ENCODE data around the gene RNF186.
"Not testable (repeated sequence)": the region's sequence is repeated elsewhere in the genome, so short reads cannot be mapped to it uniquely, and the experiment has no call there.

Gene RNF186

DNA sequence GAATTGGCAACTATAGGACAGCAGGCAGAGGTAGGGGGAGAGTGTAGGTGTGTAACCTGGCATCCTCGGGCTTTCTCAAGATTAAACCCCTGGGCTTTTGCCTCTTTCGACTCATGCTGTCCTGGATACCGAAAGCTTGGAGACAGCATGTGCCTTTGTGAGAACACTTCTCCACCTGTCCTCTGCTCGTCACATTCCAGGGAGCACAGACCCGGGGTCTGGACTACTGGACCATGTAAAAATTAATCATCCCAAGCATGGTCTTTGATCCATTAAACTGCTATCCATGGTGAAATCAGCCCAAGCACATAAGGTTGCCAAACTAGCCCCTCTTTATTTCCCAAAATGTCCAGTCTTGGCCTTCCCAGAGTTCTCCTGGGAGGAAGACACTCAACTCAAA, 9.0 kb upstream of the RNF186 start:
- no peak for DNase-seq

DNA sequence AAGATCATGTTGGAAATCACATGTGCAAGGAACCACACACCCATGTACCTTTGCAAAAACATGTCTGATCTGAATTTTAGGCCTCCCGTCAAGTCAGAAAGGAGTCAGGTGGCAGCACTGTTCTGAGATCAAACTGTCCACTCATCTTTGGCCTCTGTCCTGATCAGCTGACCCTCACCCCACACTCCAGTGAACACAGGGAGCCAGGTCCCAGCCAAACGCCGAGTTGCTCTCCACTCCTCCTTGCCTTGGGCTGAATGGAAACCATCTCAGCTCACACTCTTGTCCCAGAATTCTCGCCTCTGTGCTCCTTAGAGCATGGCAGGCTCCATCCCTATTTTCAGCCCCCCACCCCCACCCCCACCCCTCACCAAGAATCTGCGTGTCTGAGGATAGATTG, 4.6 kb upstream of the RNF186 start:
- DNase-seq = no peak

DNA sequence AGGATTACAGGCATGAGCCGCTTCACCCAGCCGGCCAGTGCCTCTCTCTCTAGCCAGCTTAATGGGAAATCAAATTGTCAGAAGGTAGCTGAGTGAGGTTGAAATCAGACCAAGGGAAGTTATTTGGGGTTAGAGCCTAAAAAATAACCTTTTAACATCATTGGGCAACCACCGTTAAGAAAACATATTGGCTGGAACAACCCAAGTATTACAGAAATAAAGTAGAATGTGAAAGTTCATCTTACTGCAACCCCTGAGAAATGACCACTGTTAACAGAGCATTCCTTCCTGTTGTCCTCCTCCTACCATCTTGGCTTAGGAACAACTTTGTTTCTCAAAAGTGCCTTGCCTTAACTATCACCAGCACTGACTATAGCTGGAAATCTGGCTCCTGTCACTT, 3.2 kb upstream of the RNF186 start:
- DNase-seq = no peak

DNA sequence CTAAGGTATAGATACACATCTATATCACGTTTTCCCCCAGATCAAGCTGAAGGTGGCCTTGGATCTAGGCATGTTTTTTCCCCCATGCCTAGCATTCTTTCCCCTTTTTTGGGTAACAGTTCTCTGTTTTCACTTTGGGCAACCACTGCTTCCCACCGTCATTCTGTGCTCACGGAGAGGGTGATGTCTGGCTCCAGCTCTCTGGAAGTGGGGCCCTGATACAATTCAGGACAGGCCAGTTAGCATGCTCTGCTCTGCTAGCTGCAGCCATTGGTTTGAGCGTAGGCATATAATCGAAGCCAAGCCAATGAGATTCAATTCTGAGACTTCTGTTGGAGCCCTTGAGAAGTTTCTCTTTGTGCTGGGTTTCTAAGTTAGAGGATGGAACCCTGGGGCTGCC, 2.1 kb upstream of the RNF186 start:
- DNase-seq = no peak

DNA sequence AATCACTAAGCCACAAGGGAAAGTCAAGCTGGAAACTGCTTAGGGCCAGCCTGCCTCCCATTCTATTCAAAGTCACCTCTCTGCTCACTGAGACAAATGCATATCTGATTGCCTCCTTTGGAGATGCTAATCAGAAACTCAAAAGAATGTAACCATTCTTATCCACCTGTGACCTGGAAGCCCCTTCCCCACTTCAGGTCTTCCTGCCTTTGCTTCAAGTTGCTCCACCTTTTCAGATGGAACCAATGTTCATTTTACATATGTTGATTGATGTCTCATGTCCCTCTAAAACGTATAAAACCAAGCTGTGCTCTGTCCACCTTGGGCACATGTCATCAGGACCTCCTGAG, 1.6 kb upstream of the RNF186 start:
- DNase-seq = not testable (repeated sequence)

DNA sequence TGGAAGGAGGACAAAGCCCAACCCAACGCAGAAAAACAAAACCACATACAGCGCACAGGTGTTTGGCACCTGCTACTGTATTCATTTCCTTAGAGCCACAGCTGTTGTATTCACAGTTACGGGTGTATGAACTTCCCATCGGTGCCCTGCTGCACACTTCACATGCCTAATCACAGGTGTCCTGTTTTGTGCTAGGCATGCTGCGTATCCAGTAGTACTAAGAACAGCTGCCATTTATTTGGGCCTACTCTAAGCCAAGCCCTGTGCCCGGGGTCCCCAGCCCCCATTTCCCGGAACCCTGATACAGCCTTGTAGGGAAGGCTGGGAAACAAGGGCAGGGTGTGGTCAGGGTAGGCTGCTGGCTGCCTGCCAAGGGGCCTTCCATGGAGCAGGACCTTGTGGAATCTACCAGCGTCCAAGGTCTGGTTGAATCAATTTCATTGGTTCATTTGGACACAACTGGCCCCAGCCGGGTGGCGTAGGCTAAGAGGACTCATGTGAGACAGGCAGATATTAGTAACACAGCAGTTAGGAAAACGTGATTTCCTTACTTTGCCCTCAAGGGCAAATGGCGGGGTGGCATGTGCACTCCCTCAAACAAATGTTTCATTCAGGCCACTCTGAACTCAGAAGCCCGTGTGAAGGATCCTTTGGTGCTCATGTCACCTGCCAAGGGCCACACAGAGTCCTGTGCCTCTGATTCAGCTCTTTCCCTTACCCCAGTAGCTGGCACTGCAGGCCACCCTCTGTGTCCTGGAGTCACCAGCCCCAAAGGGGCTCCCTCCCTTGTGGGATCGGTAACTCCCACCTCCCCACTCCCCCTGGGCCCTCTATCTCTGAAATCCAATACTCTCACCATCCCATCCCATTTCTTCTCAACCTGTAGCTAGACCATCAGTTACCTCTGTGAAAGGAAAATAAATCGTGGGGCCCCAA, 986 bp upstream of the RNF186 start:
- no peak for DNase-seq

DNA sequence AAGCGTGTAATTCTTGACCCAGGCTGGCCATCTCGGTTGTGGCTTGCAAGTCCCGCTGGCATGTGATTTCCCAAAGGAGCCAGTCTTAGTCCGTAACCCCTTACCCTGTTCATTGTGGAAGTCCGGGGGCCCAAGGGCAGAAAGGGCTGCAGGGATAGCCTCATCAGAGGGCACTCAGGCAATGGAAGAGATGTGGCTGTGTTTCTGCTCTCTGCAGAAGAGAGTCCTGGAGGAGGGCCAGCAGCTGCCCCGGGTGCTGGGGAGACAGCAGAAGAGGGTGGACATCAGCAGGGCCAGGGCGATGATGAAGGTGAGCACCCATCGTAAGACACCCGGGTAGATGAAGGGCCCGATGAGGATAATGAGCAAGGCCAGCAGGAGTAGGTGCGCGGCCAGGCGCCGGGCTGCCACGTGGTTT, 830 bp downstream of the RNF186 start:
- DNase-seq = no peak

DNA sequence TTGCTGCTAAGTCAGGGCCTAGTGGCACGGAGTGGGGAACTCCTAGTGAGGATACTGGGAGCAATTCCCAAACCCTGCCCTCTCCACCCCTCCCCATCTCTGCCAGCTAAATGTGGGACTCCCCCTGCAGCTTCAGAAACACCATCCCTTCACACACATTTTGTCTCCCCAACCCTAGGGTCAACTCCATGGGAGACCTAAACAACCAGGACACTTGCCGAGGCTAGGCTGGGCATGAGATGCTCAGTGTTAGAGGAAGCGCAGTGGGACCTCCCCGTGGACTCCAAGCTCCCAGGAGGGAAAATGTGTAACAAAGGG, 1.5 kb downstream of the RNF186 start:
- no peak for DNase-seq

DNA sequence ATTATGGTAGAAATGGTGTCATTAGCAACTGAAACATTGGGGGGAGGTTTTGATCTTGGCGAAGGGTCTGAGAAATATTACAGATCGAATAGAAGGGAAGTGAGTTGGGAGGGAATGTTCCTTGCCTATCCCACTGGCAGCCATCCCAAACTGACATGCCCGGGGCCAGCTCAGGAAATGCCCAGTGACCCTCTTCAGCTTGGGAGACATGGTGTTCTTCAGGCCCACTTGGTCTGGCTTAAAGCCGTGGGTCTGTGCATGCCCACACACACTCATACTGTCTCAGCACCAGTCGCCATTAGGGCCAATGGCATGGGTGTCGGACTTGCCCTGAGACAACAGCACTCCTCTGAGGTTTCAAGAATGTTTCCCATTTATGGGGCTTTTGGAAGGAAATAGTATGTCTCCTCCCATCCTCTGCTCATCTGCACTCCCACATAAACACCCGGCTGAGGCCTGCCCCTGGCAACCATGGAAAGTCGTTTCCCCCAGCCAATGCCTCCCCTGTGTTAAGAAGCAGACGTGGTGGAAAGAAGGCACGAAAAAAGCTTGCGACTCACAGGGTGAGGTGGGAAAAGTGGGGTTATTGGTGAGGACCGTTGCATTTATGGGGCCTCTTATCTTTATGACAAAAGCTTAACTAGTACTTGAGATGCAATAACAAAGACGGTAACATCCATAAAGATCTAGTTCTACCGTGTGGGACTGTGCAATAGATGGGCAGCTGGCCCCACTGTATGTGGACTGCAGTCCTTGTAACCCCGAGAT, 2.0 kb downstream of the RNF186 start:
- no peak for DNase-seq

DNA sequence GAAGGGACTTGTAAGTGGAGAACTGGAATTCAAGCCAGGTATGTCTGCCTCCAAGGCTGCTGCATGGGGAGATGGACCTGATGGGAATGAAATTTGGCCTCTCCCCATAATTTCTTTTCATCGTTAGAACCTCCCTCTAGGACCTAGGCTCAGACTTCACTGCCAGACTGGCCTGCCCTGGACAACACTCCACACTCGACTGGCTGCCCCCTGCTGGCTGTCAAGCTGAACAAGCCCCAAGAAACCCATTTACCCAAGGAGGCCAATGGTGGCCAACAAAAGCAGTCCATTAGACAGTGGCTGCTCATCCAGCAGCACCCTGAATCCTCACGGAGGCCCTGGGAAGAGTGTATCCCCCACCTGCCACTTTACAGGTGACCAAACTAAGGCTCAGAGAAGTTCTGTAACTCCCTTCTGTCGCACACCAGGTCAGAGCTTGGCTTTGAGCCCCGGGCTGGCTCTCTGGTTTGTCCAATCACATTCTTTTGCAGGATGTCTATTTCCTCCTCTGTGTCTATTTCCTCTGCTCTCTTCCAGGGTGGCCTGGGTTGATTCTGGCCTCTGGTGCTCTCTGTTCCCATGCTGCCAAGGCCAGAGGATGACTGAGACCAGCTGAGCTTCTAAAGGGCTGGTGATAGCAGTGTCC, 3.8 kb downstream of the RNF186 start:
- DNase-seq = peak; percentile 59

DNA sequence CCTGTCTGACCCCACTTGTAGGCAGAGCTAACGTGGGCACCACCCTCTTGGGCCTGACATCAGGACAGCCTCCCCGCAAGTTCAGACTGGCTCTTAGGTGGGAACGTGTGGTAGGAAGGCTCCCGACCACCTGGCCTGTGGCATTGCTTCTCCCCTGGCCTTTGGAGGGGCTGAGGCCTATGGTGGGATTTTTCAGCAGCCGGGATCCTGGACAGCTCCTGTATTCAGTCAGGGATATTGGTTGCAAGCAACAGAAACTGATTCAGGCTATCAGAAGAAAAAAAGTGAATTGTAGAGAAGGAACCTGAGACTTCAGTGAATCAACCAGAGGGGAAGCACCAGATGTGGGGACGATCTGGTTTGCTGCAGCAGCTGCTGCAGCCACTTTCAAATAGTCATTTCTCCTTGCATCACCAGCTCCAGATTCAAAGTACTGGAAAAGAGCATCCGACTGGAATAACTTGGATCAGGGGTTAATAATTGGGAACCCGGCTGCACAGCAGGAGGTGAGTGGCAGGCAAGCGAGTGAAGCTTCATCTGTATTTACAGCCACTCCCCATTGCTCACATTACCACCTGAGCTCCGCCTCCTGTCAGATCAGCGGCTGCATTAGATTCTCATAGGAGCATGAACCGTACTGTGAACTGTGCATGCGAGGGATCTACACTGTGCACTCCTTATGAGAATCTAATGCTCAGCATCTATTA, 5.9 kb downstream of the RNF186 start:
- no peak for DNase-seq

DNA sequence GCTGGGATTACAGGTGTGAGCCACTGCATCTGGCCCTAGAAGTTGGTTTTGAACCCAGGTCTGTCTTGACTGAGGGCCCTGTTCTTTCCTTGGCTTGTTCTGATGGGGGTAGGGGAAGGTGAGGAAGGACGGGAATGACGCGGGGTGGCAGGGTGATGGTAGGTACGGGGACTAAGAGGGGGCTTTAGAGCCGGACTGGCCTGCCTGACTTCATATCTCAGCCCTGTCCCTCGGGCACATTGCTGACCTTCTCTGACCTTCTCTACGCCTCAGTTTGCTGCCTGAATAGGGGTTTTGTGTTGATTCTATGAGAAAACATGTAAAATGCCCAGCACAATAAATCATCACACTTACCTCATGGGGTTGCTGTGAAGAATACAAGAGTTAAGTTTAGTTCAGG, 6.7 kb downstream of the RNF186 start:
- no peak for DNase-seq

DNA sequence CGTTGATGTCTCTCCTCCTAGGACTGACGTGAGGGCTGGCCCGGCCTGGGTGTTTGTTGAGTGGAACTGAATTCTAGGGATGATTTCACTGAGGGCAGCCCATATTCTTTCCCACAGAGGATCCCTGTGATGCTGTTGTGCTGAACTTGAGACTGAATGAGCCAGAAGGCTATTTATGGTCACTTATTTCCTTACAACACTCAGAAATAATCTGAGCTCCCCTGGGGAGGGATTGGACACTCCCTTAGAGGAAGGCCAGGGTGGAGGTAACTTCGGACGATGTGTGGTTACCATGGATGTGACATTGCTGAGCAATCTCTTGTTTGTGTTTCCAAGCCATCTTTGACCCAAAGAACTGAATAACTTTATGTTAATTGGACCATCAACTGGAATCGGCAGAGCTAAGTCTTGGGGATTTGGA, 10.2 kb downstream of the RNF186 start:
- DNase-seq = no peak

DNA sequence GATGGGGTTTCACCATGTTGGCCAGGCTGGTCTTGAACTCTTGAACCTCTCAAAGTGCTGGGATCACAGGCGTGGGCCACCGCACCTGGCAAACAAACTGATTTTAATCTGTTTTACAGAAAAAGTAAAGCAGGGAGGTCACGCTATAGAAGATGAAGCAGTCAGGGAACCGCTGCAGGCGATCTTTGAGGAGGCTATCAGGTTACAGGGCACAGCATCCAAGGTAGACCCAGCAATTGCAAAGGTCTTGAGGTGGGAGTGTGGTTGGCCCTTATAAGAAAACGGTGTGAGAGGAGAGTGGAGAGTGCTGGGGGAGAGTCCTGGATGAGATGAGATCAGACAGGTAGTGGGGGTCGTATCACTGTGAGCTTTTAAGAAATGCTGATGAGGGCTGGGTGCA, 12.8 kb downstream of the RNF186 start:
- no peak for DNase-seq

DNA sequence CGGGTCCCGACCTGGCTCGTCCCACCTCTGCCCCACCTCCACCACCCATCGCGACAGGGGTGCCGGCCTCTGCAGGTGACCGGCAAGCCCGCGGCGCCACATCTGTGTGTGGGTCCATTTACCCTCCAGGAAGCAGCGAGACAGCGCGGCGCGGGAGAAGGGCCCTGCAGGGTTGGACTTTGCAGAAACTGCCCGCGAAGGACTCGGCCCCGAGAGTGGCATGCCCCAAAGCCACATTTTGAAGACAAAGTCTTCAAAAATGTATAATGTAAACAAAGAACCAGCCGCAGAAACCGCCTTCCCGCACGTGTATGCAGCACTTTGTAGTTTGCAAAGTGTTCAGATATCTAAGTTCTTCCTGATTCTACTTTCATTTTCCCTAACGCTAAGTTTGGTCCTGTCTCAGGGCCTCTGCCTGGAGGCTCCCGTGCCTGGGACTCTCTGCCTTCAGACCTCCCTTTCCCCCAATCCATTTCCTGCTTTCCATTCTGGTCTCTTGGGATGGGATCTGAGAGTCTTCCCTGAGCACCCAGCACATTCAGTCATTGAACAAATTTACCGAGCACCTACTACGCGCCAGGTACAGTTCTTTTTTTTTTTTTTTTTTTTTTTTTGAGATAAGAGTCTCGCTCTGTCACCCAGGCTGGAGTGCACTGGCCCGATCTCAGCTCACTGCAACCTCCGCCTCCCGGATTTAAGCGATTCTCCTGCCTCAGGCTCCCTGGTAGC, 14.8 kb downstream of the RNF186 start:
- DNase-seq = peak; percentile 49

DNA sequence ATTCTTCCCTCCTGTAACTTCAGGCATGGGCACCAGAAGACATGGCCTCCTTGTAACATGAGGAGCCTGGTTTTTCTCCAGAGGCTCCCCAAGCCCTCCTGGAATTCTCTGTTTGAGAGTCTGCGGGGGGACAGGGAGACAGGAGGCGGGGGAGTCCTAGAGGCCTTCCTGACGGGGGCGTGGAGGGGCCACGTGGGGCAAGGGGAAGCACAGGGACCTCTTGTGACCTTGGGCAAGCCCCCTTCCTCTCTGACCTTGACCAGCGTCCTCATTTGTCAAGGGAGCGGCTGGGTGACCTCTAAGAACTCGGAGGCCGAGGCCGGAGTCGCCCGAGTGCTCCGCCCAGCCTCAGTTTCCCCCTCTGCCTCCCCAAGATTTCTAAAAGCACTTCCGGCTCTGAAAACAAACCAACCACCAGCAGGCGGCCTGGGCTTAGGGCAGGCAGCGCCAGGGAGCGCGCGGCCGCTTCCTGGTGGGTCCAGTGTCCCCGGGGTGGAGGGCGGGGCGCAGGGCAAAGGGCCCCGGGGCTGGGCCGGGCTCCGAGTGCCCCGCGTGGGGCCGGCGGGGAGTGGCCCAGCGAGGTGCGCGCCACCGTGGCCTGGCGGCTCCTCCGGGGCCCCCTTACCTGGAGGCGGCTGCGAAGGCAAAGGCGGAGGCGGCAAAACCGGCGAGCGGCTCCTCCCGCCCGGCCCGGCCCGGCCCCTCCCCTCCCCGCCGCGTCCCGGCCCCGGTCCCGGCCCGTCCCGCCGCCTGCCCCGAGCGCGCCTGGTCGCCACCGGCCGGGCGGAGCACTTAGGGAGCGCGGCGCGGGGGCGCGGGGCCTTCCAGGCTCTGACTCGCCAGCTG, 15.6 kb downstream of the RNF186 start, which contains the start of gene TMCO4:
TMCO4 (minus strand) TSS at position 687 of the 846 bp plus-strand sequence. CDS start 19,158 bp downstream, outside the sequence.
- peak; percentile 66 for DNase-seq

DNA sequence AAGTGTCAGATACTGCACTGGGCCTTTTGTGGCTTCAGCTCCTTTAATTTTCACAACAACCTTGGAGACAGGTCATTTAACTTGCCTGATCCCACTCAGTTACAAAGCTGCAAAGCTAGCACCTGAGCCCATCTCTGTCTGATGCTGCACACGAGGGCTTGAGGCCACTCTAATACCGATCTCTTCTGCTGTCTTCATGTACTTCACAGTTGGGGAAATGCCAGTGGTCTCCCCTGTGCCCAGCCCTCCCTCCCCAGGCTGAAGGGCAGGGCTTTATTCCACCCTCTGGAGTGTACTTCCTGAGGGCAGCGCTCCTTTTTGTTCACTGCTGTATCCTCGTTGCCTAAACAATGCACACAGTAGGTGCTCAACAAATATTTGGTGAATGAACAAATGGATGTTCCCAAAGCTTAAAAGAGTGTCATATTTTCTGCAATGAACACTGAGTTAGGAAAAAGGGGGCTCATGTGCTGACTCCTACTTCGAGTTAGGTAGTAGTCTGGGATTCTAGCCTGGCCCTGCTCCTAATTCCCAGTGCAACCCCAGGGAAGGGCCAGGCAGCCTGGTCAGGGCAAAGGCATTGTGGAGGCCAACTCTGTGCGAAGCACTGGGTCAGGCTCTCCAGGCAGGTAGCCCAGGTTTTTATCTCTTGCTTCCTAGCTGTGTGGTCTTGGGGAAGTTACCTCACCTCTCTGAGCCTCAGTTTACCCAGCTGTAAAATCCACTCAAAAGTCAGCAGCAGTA, 16.4 kb downstream of the RNF186 start:
- no peak for DNase-seq

DNA sequence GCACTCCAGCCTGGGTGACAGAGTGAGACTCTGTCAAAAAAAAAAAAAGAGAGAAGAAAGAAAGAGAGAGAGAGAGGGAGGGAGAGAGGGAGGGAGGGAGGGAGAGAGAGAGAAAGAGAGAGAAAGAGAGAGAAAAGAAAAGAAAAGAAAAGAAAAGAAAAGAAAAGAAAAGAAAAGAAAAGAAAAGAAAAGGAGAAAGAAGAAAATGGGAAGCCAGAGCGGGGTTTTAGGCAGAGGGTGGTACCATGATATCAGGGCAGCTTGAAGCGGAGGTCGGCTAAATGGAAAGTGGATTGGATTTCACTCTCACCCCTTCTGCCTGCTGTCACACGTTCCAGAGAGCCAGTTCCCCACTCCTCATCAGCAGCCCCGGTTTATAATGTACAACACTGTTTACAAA, 17.3 kb downstream of the RNF186 start:
- no peak for DNase-seq

DNA sequence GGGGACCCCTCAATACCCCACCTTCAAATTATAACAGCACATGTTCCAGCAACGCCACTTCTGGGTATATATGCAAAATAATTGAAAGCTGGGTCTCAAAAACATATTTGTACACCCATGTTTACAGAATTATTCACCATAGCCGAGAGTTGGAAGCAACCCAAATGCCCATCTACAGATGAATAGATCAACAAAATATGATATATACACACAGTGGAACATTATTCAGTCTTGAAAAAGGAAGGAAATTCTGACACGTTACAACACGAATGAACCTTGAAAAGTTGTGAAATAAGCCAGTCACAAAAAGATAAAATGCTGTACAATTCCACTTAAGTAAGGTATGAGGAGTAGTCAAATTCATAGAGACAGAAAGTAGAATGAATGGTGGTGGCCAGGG, 20.5 kb downstream of the RNF186 start:
- no peak for DNase-seq

DNA sequence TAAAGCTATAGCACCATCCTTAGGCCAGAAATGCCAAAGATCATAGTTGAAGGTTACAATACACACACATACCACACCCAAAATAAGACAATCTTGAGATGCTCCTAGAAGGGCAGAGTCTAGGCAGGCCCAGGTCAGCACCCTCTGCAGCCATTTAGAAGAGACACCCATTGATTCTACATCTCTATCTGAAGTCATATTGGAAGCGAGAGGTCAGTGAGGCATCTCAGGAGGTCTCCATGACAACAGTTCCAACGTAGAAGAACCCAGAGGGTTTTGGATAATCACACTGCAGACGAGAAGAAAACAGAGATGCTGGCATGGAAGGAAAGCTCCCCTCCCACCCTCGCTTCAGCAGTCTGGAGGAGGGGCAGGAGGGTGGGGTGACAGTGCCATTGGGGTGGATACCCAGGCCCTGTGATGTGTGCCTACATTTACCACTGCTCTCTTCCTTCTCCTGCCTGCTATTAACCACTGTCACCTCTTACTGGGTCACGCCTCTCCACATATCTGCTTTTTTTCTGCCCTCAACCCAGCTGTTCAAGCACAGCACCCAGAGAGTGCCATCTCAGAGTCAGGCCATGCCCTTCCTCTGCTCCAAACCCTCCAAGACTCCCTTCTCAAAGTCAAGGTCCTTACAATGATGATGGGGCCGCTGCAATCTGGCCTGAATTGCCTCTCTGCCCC, 21.6 kb downstream of the RNF186 start:
- no peak for DNase-seq
